ENCODE data around the gene SAMD8. TPM values are rescaled to one million over a fixed set of nuclear protein-coding genes. Genes with fewer than 3 reads are reported as not detected.

Gene SAMD8
- total and polyA plus RNA-seq, 2 donors (not counting 3 experiments of a cell fraction or from before 2014, with no cell fraction given) = 19.6 to 22.8 TPM

GRCh38 chr10:75207079-75207856, 95.8 kb downstream of the SAMD8 start:
- Histone ChIP-seq H3K9ac (replicated peaks; ENCODE audit: extremely low read depth, insufficient read depth, low read length) (no peak overlapping the region), H3K27me3 (ENCODE audit: control insufficient read depth in 2 of 2, insufficient read depth in 2 of 2, low read length in 2 of 2) (no peaks in the 10 kb centered on the region), H3K4me3 (replicated peaks in 1 of 3; ENCODE audit: insufficient read depth in 1 of 3, low read depth in 1 of 3, low read length in 3 of 3) (no peak overlapping the region), H3K27ac (ENCODE audit: insufficient read depth, low read depth, low read length) (no peak overlapping the region), H3K4me1 (ENCODE audit: control insufficient read depth, extremely low read depth, insufficient read depth, low read length) (peaks cover 13% of the 10 kb centered on the region), H3K36me3 (ENCODE audit: control insufficient read depth in 2 of 2, extremely low read depth in 1 of 2, insufficient read depth in 2 of 2, low read length in 2 of 2) (peaks cover under 1 to 2% of the 10 kb centered on the region in 2 experiments), H4K20me1 (replicated peaks; ENCODE audit: control insufficient read depth, extremely low read depth, insufficient read depth, low read length) (peaks cover 3% of the 10 kb centered on the region), H3K4me2 (ENCODE audit: insufficient read depth, low read length) (no peak overlapping the region), H3K79me2 (ENCODE audit: control insufficient read depth, insufficient read depth, low read length) (peaks cover 16% of the 10 kb centered on the region), H3K9me1 (replicated peaks; ENCODE audit: control insufficient read depth, extremely low read depth, insufficient read depth, low read length) (no peaks in the 10 kb centered on the region), H2AFZ (ENCODE audit: low read depth, low read length) (no peak overlapping the region), H3K9me3 (replicated peaks; ENCODE audit: control insufficient read depth, insufficient read depth, low read length) (no peaks in the 10 kb centered on the region)
- FAIRE-seq (no peak), DNase-seq (ENCODE audit: low read depth, low spot score) (no peak)
- TF ChIP-seq JUN (IDR thresholded peaks at IDR 0.05; ENCODE audit: borderline replicate concordance, insufficient read depth, insufficient read length, low read depth) (no peak), POLR2AphosphoS5 (IDR thresholded peaks at IDR 0.05; ENCODE audit: insufficient read depth, low read depth, low read length) (no peak)
- no TSS peak for BruUV-seq (replicated peaks)
- intact Hi-C loops (cut with micrococcal nuclease) (no loop called here), dilution Hi-C loops (cut with MboI; ENCODE audit: extremely low pct_ligation_motif_present, low sequenced_read_pairs) (no loop called here)
- POLR2A ChIA-PET = interaction anchor here (0.7 kb wide), 1 partner anchor 28 kb away, joined by 3 read pairs; no protein-coding TSS in a partner anchor
- CTCF ChIA-PET = interaction anchor here (1.6 kb wide), 1 partner anchor 19 kb away, joined by 6 read pairs; no protein-coding TSS in a partner anchor

GRCh38 chr10:75207857-75208144, 96.3 kb downstream of the SAMD8 start:
- no TSS peak for BruUV-seq (replicated peaks)
- dilution Hi-C loops (cut with MboI; ENCODE audit: extremely low pct_ligation_motif_present, low sequenced_read_pairs) (no loop called here), intact Hi-C loops (cut with micrococcal nuclease) (no loop called here)
- Histone ChIP-seq H3K9me1 (replicated peaks; ENCODE audit: control insufficient read depth, extremely low read depth, insufficient read depth, low read length) (no peaks in the 10 kb centered on the region), H3K36me3 (ENCODE audit: control insufficient read depth in 2 of 2, extremely low read depth in 1 of 2, insufficient read depth in 2 of 2, low read length in 2 of 2) (peaks cover 2 to 5% of the 10 kb centered on the region in 2 experiments), H3K4me1 (ENCODE audit: control insufficient read depth, extremely low read depth, insufficient read depth, low read length) (peaks cover 18% of the 10 kb centered on the region), H3K27me3 (ENCODE audit: control insufficient read depth in 2 of 2, insufficient read depth in 2 of 2, low read length in 2 of 2) (no peaks in the 10 kb centered on the region), H3K4me3 (replicated peaks in 1 of 3; ENCODE audit: insufficient read depth in 1 of 3, low read depth in 1 of 3, low read length in 3 of 3) (no peak overlapping the region), H3K4me2 (ENCODE audit: insufficient read depth, low read length) (no peak overlapping the region), H2AFZ (ENCODE audit: low read depth, low read length) (no peak overlapping the region), H4K20me1 (replicated peaks; ENCODE audit: control insufficient read depth, extremely low read depth, insufficient read depth, low read length) (peaks cover 3% of the 10 kb centered on the region), H3K9ac (replicated peaks; ENCODE audit: extremely low read depth, insufficient read depth, low read length) (no peak overlapping the region), H3K9me3 (replicated peaks; ENCODE audit: control insufficient read depth, insufficient read depth, low read length) (no peaks in the 10 kb centered on the region), H3K27ac (ENCODE audit: insufficient read depth, low read depth, low read length) (no peak overlapping the region), H3K79me2 (ENCODE audit: control insufficient read depth, insufficient read depth, low read length) (peaks cover 22% of the 10 kb centered on the region)
- DNase-seq (ENCODE audit: low read depth, low spot score) (no peak), FAIRE-seq (no peak)
- POLR2A ChIA-PET = interaction anchor here (0.7 kb wide), 1 partner anchor 28 kb away, joined by 3 read pairs; no protein-coding TSS in a partner anchor
- TF ChIP-seq POLR2AphosphoS5 (IDR thresholded peaks at IDR 0.05; ENCODE audit: insufficient read depth, low read depth, low read length) = no peak
- no peak for TF ChIP-seq CTCF (IDR thresholded peaks at IDR 0.05; ENCODE audit: extremely low read depth in 1 of 2, insufficient read depth in 1 of 2, low read depth in 1 of 2, low read length in 2 of 2)
- TF ChIP-seq EZH2 (IDR thresholded peaks at IDR 0.05; ENCODE audit: borderline replicate concordance, low read depth, low read length, severe bottlenecking) = no peak
- TF ChIP-seq MYC (IDR thresholded peaks at IDR 0.05; ENCODE audit: low read depth, low read length) = no peak
- TF ChIP-seq GATA2 (IDR thresholded peaks at IDR 0.05; ENCODE audit: insufficient read depth, insufficient read length, low read depth, low read length) = no peak
- TF ChIP-seq FOS (IDR thresholded peaks at IDR 0.05; ENCODE audit: borderline replicate concordance, insufficient read depth, low read length) = no peak
- no peak for TF ChIP-seq POLR2A (IDR thresholded peaks at IDR 0.05; ENCODE audit: low read depth, low read length)
- no peak for TF ChIP-seq JUN (IDR thresholded peaks at IDR 0.05; ENCODE audit: borderline replicate concordance, insufficient read depth, insufficient read length, low read depth)
- TF ChIP-seq MAX (IDR thresholded peaks at IDR 0.05; ENCODE audit: insufficient read depth, insufficient read length) = no peak
- CTCF ChIA-PET = interaction anchor here (0.6 to 4.2 kb wide), 2 partner anchors 12 to 24 kb away, joined by 4 to 30 read pairs; no protein-coding TSS in a partner anchor
